ENCODE measurements around the gene TAOK3.
A peak's percentile ranks its signal among the peaks of the same experiment; 100 is the strongest.

GRCh38 chr12:118357257-118358007 lies 15.3 kb downstream of the TAOK3 start:
- TF ChIP-seq, protein P1, sequence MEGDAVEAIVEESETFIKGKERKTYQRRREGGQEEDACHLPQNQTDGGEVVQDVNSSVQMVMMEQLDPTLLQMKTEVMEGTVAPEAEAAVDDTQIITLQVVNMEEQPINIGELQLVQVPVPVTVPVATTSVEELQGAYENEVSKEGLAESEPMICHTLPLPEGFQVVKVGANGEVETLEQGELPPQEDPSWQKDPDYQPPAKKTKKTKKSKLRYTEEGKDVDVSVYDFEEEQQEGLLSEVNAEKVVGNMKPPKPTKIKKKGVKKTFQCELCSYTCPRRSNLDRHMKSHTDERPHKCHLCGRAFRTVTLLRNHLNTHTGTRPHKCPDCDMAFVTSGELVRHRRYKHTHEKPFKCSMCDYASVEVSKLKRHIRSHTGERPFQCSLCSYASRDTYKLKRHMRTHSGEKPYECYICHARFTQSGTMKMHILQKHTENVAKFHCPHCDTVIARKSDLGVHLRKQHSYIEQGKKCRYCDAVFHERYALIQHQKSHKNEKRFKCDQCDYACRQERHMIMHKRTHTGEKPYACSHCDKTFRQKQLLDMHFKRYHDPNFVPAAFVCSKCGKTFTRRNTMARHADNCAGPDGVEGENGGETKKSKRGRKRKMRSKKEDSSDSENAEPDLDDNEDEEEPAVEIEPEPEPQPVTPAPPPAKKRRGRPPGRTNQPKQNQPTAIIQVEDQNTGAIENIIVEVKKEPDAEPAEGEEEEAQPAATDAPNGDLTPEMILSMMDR (IDR thresholded peaks at IDR 0.05; ENCODE audit: low read length): peak; percentile 81
- no peak for TF ChIP-seq EZH2 (IDR thresholded peaks at IDR 0.05; ENCODE audit: borderline replicate concordance, low read length)

Measured in OCI-LY1 (cell line).